A673 (cell line): ENCODE data around the gene SYNGR3. TPM values are rescaled to one million over a fixed set of nuclear protein-coding genes. Genes with fewer than 3 reads are reported as not detected.

Experiments
- BruUV-seq: library from RNA; stranded (reverse); fragments of 400-500 nt; replicated peaks from 2 replicates; lab custom pipeline; 2021; lab: Mats Ljungman, UMichigan
- CTCF ChIA-PET: fragments of 300-600 bp; sonication (Branson Sonifier 250); formaldehyde crosslinking; loops from one replicate; lab custom pipeline; 2022; ENCODE audit warnings: antibody characterized with exemption; lab: Charles Lee
- POLR2A ChIA-PET: fragments of 300-600 bp; sonication (Branson Sonifier 250); formaldehyde crosslinking; loops from one replicate; lab custom pipeline; 2022; ENCODE audit warnings: antibody characterized with exemption; ENCODE audit not compliant: low non-redundant PET; lab: Charles Lee
- DNase-seq: peaks from one replicate; pipeline ENCODE4 v3.0.0-alpha.2; 2015; ENCODE audit warnings: low spot score
- H3K27ac ChIP-seq: fragments of 200-600 bp; sonication (generic); 2 replicates; pipeline ENCODE4 v1.5.1; 2016; ENCODE audit warnings: mixed run types, low read depth, mild to moderate bottlenecking, mixed read lengths, antibody characterized with exemption, low read length; ENCODE audit not compliant: poor library complexity, severe bottlenecking
- H3K27me3 ChIP-seq: fragments of 200-600 bp; sonication (generic); replicated peaks from 2 replicates; pipeline ENCODE4 v1.6.1; 2017; ENCODE audit warnings: mixed run types, low read depth, mild to moderate bottlenecking, mixed read lengths, antibody characterized with exemption, low read length; ENCODE audit not compliant: insufficient read depth, poor library complexity
- H3K36me3 ChIP-seq: fragments of 200-600 bp; sonication (generic); 2 replicates; pipeline ENCODE4 v1.6.1; 2016; ENCODE audit warnings: mixed run types, mild to moderate bottlenecking, mixed read lengths, antibody characterized with exemption, low read length; ENCODE audit not compliant: insufficient read depth, poor library complexity, severe bottlenecking
- H3K4me1 ChIP-seq: fragments of 200-600 bp; sonication (generic); 2 replicates; pipeline ENCODE4 v1.6.1; 2017; ENCODE audit warnings: mixed run types, mild to moderate bottlenecking, mixed read lengths, antibody characterized with exemption, low read length; ENCODE audit not compliant: insufficient read depth, poor library complexity, severe bottlenecking
- H3K4me3 ChIP-seq: fragments of 200-600 bp; sonication (generic); 2 replicates; pipeline ENCODE4 v1.5.1; 2016; ENCODE audit warnings: low read depth, mixed run types, mild to moderate bottlenecking, mixed read lengths, low read length; ENCODE audit not compliant: poor library complexity, severe bottlenecking
- H3K9me3 ChIP-seq: fragments of 200-600 bp; sonication (generic); 2 replicates; pipeline ENCODE4 v1.6.1; 2016; ENCODE audit warnings: mixed run types, low read depth, mild to moderate bottlenecking, mixed read lengths, antibody characterized with exemption, low read length; ENCODE audit not compliant: poor library complexity, severe bottlenecking
- EZH2 ChIP-seq: fragments of 200-600 bp; sonication (generic); IDR thresholded peaks from 2 replicates; pipeline ENCODE4 v1.6.1; 2017; ENCODE audit warnings: borderline replicate concordance, low read depth, mild to moderate bottlenecking, mixed read lengths, antibody characterized with exemption, low read length; ENCODE audit not compliant: poor library complexity, severe bottlenecking
- intact Hi-C: fragments of 100-400 bp; cut with micrococcal nuclease; formaldehyde crosslinking; loops from one replicate; pipeline ENCODE4 v1.10.0; 2022; ENCODE audit not compliant: unreplicated experiment
- total RNA-seq: library from RNA; stranded (reverse); gene quantifications from 2 replicates; pipeline ENCODE4 v1.2.3, GENCODE V29; 2021
- TF ChIP-seq, protein P1 (sequence below): fragments of 300-800, 200-600 bp; sonication (generic); conservative IDR thresholded peaks from 2 replicates; pipeline ENCODE4 v1.5.1; 2017; ENCODE audit warnings: low read depth, mild to moderate bottlenecking, antibody characterized with exemption, low read length, moderate library complexity, mixed read lengths

The SYNGR3 gene
- total RNA-seq, 1 experiment from 2014 or later, result 1.4 TPM

DNA sequence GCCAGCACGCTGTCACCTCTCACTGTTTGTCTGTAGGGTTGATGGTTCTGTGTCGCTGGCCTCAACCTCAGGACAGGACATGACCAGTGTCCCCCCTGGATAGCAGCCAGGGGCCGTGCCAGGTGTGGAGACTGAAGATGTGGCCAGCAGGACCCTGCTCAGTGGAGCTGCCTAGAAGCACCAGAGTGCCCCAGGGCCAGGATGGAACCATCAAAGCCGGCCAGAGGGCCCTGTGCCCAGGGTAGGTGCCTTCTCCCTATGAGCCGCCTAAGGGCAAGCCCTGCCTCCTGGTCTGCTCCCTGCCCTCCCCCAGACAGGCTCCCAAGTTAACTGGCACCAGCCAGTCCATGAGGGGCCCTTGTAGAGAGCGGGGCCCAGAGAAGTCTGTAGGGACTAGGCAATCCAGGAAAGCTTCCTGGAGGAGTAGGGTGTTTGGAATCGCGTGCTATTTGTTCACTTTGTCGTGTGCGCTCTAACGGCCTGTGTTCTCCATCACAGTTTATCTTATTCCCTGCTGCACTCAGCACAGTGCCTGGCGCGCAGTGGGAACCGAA lies 31.0 kb upstream of the SYNGR3 start:
- TF ChIP-seq, protein P1, sequence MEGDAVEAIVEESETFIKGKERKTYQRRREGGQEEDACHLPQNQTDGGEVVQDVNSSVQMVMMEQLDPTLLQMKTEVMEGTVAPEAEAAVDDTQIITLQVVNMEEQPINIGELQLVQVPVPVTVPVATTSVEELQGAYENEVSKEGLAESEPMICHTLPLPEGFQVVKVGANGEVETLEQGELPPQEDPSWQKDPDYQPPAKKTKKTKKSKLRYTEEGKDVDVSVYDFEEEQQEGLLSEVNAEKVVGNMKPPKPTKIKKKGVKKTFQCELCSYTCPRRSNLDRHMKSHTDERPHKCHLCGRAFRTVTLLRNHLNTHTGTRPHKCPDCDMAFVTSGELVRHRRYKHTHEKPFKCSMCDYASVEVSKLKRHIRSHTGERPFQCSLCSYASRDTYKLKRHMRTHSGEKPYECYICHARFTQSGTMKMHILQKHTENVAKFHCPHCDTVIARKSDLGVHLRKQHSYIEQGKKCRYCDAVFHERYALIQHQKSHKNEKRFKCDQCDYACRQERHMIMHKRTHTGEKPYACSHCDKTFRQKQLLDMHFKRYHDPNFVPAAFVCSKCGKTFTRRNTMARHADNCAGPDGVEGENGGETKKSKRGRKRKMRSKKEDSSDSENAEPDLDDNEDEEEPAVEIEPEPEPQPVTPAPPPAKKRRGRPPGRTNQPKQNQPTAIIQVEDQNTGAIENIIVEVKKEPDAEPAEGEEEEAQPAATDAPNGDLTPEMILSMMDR, result no peak
- TF ChIP-seq EZH2, result no peak
- no peaks in the 10 kb centered on the region for H3K9me3 ChIP-seq
- H3K4me1 ChIP-seq, result peaks cover 16% of the 10 kb centered on the region
- CTCF ChIA-PET, result no interaction called here
- BruUV-seq, result no TSS peak
- peaks cover 23% of the 10 kb centered on the region for H3K36me3 ChIP-seq
- H3K27me3 ChIP-seq, result no peaks in the 10 kb centered on the region
- POLR2A ChIA-PET, result no interaction called here
- no peak for DNase-seq
- no peak overlapping the region for H3K27ac ChIP-seq
- H3K4me3 ChIP-seq, result peak overlapping the region; percentile 88
- intact Hi-C loops, result no loop called here

GRCh38 chr16:1959269-1960039 lies 30.3 kb upstream of the SYNGR3 start, which contains the start of gene NDUFB10:
TSS of gene NDUFB10 (plus strand) at chr16:1959538. CDS start at chr16:1959625, 87 bp downstream.
- Histone ChIP-seq H3K9me3 (no peaks in the 10 kb centered on the region), H3K4me1 (peaks cover 16% of the 10 kb centered on the region), H3K27ac (peak within 1 kb of the TSS; percentile 86), H3K4me3 (peak within 1 kb of the TSS; percentile 88), H3K27me3 (no peaks in the 10 kb centered on the region), H3K36me3 (peaks cover 27% of the 10 kb centered on the region)
- DNase-seq, result peak; percentile 91
- POLR2A ChIA-PET, result no interaction called here
- intact Hi-C loops, result no loop called here
- no TSS peak for BruUV-seq
- TF ChIP-seq EZH2, result no peak
- TF ChIP-seq, protein P1, result peak; percentile 59
- CTCF ChIA-PET, result no interaction called here

DNA sequence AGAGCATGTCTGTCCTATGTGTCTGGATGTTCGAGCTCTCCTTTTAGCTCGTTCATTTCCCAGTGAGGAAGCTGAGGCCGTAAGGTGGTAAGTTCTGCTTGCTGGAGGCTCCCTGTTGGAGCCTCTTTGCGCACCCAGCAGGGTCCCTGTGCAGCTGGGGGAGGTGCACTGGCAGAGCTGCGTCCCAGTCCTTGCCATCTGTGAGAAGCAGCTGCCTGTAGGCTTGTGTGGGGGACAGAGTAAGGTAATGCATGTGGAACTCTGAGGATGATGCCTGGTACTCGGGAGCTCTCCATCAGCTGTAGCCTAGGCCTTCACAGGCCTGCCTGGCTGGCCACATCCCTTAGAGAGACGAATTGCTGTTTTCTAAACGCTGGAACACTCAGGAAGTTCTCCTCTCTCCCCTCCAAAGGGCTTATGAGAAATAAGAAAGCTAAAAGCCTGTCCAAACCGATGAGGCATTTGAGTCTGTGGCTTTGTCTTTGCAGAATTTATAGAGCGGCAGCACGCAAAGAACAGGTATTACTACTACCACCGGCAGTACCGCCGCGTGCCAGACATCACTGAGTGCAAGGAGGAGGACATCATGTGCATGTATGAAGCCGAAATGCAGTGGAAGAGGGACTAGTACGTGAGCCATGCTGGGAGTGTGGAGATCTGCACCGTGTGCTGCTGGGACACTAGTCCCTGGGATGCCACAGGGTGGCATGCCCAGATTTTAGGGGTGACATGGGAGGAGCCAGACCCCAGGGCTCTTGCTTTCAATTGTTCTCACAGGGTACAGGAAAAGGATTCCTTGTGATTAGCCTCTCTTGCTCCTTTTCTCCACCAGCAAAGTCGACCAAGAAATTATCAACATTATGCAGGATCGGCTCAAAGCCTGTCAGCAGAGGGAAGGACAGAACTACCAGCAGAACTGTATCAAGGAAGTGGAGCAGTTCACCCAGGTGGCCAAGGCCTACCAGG lies 28.8 kb upstream of the SYNGR3 start:
- Histone ChIP-seq H3K9me3 (no peaks in the 10 kb centered on the region), H3K27ac (peak overlapping the region; percentile 86), H3K4me1 (peaks cover 23% of the 10 kb centered on the region), H3K4me3 (peak overlapping the region; percentile 88), H3K27me3 (no peaks in the 10 kb centered on the region), H3K36me3 (peaks cover 27% of the 10 kb centered on the region)
- intact Hi-C loops, result no loop called here
- BruUV-seq, result TSS peak; percentile 32
- CTCF ChIA-PET, result interaction anchor here (1.2 kb wide), 1 partner anchor 180 kb away, joined by 6 read pairs; no protein-coding TSS in a partner anchor
- DNase-seq, result peak; percentile 83
- POLR2A ChIA-PET, result interaction anchor here (0.6 kb wide), 1 partner anchor 1619 kb away, joined by 3 read pairs; no protein-coding TSS in a partner anchor
- TF ChIP-seq, protein P1, result no peak
- no peak for TF ChIP-seq EZH2
